Lower leg skin (tissue), 4 donors: ENCODE data around the gene XIRP1. TPM values are rescaled to one million over a fixed set of nuclear protein-coding genes. Genes with fewer than 3 reads are reported as not detected.
"Not testable (repeated sequence)": the region's sequence is repeated elsewhere in the genome, so short reads cannot be mapped to it uniquely, and the experiment has no call there.

Source experiments
- DNase-seq, 2 donors: peaks; one replicate each; pipeline ENCODE4 v3.0.0-alpha.2; 2019; ENCODE audit warnings: low spot score in 2 of 2
- H3K4me3 ChIP-seq: fragments of 200-600 bp; sonication (generic); 2 replicates; pipeline ENCODE4 v1.5.1; 2017; ENCODE audit warnings: mild to moderate bottlenecking, low read depth; ENCODE audit not compliant: poor library complexity, severe bottlenecking
- POLR2A ChIP-seq, 2 donors: fragments of 450-650 bp; IDR thresholded peaks; one replicate each; pipeline ENCODE4 v1.6.1; 2016 to 2017; ENCODE audit warnings: antibody characterized with exemption in 2 of 2, mild to moderate bottlenecking in 1 of 2, moderate library complexity in 1 of 2
- WGBS, 2 donors: methylation state at CpG; one replicate each; pipeline ENCODE4 v1.1.5; 2018; 5-methylcytosine and 5-hydroxymethylcytosine counted together
- intact Hi-C: fragments of 100-400 bp; cut with DNase I; formaldehyde crosslinking; loops from one replicate; pipeline ENCODE4 v1.15.0; 2023; ENCODE audit warnings: low total_unique reads
- total RNA-seq, 4 donors: library from RNA; depleted of rRNA; stranded (reverse); fragments of >200 nt; gene quantifications; one replicate each; pipeline ENCODE4 v1.1.0, GENCODE V29; 2016
- TF ChIP-seq, protein P1 (sequence below), 3 donors: fragments of 450-650 bp; IDR thresholded peaks; one replicate each; pipeline ENCODE4 v1.5.1; 2016; ENCODE audit warnings: antibody characterized with exemption in 3 of 3, mild to moderate bottlenecking in 3 of 3, moderate library complexity in 2 of 3

Gene XIRP1
- total RNA-seq, 4 donors from 2014 or later, result not detected

DNA sequence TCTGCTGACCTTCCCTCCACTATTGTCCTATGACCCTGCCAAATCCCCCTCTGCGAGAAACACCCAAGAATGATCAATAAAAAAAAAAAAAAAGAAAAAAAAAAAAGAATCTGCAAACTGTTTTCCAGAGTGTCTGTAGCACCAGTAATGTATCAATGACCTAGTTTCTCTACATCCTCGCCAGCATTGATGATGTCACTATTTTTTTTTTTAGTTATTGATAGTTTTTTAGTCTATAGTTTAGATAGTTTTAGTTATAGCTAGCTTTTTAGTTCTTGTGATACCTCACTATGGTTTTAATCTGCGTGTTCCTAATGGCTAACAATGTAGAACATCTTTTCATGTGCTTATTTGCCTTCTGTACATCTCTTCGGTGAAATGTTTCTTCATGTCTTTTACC is 36.1 kb upstream of the XIRP1 start:
- WGBS, 2 donors, result 78 to 79% methylated on average over 4 of the region's 4 CpGs

GRCh38 chr3:39227596-39227995 is 35.2 kb upstream of the XIRP1 start:
- DNase-seq, intact Hi-C loops, H3K4me3 ChIP-seq: not testable (repeated sequence)
- 93 to 100% methylated on average over 12 to 18 of the region's 32 CpGs for WGBS, 2 donors

More for the DNA sequence above, 36.1 kb upstream of the XIRP1 start:
- TF ChIP-seq, protein P1, sequence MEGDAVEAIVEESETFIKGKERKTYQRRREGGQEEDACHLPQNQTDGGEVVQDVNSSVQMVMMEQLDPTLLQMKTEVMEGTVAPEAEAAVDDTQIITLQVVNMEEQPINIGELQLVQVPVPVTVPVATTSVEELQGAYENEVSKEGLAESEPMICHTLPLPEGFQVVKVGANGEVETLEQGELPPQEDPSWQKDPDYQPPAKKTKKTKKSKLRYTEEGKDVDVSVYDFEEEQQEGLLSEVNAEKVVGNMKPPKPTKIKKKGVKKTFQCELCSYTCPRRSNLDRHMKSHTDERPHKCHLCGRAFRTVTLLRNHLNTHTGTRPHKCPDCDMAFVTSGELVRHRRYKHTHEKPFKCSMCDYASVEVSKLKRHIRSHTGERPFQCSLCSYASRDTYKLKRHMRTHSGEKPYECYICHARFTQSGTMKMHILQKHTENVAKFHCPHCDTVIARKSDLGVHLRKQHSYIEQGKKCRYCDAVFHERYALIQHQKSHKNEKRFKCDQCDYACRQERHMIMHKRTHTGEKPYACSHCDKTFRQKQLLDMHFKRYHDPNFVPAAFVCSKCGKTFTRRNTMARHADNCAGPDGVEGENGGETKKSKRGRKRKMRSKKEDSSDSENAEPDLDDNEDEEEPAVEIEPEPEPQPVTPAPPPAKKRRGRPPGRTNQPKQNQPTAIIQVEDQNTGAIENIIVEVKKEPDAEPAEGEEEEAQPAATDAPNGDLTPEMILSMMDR (IDR thresholded peaks at IDR 0.05), result no peak
- no peak for TF ChIP-seq POLR2A (IDR thresholded peaks at IDR 0.05)
- no peak overlapping the region for H3K4me3 ChIP-seq
- intact Hi-C loops, result no loop called here
- DNase-seq, result no peak

DNA sequence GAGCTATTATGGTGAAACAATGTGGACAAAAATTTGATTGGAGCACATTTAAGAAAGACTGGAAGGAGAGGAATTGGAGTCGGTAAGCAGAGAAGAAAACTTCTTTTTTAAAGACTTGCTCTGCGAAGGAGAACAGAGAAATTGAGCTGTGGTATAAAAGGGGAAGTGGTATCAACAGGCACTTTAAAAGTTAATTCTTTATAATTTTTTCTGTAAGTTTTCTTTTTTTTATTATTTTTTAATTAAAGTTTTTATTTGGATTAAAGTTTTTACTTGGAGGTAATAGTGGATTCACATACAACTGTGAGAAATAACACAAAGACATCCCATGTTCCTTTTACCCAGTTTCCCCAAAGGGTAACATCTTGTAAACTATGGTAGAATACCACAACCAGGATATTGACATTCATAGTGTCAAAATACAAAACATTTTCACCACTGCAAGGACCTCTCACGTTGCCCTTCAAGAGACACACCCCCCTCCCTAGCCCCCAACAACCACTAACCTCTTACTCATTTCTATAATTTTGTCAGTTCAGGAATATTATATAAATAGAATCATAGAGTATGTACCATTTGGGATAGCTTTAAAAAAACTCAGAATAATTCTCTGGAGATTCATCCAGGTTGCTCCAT is 33.8 kb upstream of the XIRP1 start:
- no peak overlapping the region for H3K4me3 ChIP-seq
- WGBS, 2 donors, result 60 to 65% methylated on average over 3 of the region's 3 CpGs
- intact Hi-C loops, result no loop called here
- DNase-seq, result no peak
- no peak for TF ChIP-seq POLR2A (IDR thresholded peaks at IDR 0.05)
- TF ChIP-seq, protein P1 (IDR thresholded peaks at IDR 0.05), result no peak

- no peak overlapping the region for H3K4me3 ChIP-seq
- WGBS, 2 donors, result 83 to 85% methylated on average over 2 of the region's 2 CpGs
- intact Hi-C loops, result no loop called here
- no peak for DNase-seq
- TF ChIP-seq, protein P1 (IDR thresholded peaks at IDR 0.05), result no peak
- TF ChIP-seq POLR2A (IDR thresholded peaks at IDR 0.05), result no peak
These were observed 31.9 kb upstream of the XIRP1 start for GRCh38 chr3:39224288-39224687.

DNA sequence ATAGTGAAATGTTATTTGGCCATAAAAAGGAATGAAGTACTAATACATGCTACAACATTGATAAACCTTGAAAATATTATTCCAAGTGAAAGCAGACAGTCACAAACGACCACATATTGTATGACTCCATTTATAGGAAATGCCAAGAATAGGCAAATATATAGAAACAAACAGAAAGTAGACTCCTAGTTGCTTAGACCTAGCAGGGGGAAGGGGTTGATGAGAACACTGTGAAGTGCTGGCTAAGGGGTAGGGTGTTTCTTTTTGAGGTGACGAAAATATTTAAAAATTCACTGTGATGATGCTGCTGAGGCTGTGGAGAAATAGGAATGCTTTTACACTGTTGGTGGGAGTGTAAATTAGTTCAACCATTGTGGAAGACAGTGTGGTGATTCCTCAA is 30.5 kb upstream of the XIRP1 start:
- intact Hi-C loops, result no loop called here
- no peak for DNase-seq
- TF ChIP-seq, protein P1 (IDR thresholded peaks at IDR 0.05), result no peak
- no peak for TF ChIP-seq POLR2A (IDR thresholded peaks at IDR 0.05)
- no peak overlapping the region for H3K4me3 ChIP-seq
- 75 to 79% methylated on average over 2 of the region's 2 CpGs for WGBS, 2 donors

GRCh38 chr3:39222462-39222861 is 30.1 kb upstream of the XIRP1 start:
- no peak for TF ChIP-seq POLR2A (IDR thresholded peaks at IDR 0.05)
- TF ChIP-seq, protein P1 (IDR thresholded peaks at IDR 0.05), result no peak
- intact Hi-C loops, result no loop called here
- H3K4me3 ChIP-seq, result no peak overlapping the region
- WGBS, 2 donors, result 78 to 81% methylated on average over 1 of the region's 1 CpG
- DNase-seq, result no peak
